Stimulated activated CD8-positive, alpha-beta memory T cell treated with anti-CD3 and anti-CD28 coated beads, Interleukin-15, amount 100 ng/mL, for 1 hour (primary cell): ENCODE measurements around the gene GPT2.
"Not testable (repeated sequence)": the region's sequence is repeated elsewhere in the genome, so short reads cannot be mapped to it uniquely, and the experiment has no call there.

Experiments used
- DNase-seq: peaks from one replicate; pipeline ENCODE4 v3.0.0-alpha.2; 2020; ENCODE audit warnings: low read depth

GPT2 gene

DNA sequence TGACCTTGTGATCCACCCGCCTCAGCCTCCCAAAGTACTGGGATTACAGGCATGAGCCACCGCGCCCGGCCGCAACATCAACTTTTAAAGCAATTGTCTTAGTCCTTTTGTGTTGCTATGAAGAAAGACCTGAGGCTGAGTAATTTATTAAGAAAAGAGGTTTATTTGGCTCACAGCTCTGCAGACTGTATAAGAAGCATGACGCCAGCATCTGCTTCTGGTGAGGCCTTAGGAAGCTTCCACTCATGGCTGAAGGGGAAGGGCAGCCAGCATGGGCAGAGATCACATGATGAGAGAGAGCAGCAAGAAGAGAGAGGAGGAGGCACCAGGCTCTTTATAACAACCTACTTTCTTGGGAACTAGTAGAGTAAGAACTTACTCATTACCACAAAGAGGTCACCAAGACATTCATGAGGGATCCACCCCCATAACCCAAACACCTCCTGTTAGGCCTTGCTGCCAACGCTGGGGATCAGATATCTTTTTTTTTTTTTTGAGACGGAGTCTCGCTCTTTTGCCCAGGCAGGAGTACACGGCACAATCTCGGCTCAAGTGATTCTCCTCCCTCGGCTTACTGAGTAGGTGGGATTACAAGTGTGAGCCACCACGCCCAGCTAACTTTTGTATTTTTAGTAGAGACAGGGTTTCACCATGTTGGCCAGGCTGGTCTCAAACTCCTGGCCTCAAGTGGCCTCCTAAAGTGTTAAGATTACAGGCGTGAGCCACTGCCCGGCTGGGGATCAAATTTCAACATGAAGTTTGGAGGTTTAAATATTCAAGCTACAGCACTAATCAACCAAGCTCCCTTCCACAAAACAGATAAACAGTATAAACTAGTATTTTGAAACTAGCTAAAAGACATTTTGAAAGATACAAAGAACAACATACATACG is 21.4 kb upstream of the GPT2 start:
- no peak for DNase-seq

DNA sequence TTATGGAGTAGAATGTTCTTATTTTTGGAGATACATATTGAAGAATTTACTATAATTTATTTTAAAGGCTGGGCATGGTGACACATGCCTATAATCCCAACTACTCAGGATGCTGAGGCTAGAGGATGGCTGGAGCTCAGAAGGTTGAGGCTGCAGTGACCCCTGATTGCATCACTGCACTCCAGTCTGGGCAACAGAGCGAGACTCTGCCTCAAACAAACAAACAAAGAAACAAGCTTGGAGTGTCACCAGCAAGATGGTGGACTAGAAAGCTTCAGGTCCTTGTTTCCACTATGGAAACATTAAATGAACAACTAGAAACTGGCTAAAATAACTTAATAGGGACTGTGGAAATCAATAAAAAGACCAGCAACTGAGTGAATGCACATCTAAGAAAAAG is 17.9 kb upstream of the GPT2 start:
- DNase-seq, result no peak

DNA sequence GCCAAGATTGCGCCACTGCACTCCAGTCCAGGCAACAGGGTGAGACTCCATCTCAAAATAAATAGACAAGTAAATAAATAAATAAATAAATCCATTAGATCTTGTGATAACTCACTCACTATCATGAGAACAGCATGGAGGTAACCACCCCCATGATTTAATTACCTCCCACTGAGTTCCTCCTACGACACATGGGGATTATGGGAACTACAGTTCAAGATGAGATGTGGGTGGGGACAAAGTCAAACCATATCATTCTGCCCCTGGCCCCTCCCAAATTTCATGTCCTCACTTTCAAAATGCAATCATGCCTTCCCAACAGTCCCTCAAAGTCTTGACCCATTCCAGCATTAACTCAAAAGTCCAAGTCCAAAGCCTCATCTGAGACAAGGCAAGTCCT is 16.7 kb upstream of the GPT2 start:
- DNase-seq, result not testable (repeated sequence)

DNA sequence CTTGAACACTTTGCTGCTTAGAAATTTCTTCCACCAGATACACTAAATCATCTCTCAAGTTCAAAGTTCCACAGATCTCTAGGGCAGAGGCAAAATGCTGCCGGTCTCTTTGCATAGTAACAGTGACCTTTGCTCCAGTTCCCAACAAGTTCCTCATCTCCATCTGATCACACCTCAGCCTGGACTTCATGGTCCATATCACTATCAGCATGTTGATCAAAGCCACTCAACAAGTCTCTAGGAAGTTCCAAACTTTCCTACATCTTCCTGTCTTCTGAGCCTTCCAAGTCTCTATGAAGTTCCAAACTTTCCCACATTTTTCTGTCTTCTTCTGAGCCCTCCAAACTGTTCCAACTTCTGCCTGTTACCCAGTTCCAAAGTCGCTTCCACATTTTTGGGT is 15.3 kb upstream of the GPT2 start:
- not testable (repeated sequence) for DNase-seq

DNA sequence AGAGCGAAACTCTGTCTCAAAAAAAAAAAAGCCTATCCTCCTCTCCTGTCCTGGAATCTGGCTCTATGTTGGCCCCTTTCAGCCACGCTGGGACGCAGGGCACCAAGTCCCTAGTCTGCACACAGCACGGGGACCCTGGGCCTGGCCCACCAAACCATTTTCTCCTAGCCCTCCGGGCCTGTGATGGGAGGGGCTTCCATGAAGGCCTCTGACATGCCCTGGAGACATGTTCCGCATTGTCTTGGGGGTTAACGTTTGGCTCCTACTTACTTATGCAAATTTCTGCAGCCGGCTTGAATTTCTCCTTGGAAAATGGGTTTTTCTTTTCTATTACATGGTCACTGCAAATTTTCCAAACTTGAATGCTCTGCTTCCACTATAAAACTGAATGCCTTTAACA is 12.6 kb upstream of the GPT2 start:
- no peak for DNase-seq

DNA sequence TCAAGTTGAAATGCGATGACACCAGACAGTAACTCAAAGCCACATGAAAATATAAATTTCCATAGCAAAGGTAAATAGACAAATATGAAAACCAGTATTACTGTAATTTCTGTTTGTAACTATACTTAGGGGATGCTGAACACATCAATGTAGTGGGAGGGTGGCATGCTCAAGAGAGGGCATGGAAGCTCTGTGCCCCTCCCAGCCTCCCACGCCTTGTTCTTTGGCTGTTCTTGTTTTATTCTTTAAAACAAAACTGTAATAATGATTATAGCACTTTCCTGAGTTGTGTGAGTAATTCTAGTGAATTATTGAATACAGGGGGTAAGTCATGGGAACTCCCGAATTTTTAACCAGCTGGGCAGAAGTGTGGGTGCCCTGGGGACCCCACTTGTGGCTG is 11.0 kb upstream of the GPT2 start:
- DNase-seq, result no peak

DNA sequence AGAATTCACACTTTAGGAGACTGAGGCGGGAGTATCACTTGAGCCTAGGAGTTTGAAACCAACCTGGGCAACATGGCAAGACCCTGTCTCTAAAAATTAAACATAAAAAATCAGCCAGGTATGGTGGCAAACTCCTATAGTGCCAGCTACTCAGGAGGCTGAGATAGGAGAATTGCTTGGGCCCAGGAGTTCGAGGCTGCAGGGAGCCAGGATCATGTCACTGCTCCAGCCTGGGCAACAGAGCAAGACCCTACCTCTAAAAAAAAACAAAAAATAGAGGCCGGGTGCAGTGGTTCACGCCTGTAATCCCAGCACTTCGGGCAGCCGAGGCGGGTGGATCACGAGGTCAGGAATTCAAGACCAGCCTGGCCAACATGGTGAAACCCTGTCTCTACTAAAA is 8.9 kb upstream of the GPT2 start:
- DNase-seq, result no peak

DNA sequence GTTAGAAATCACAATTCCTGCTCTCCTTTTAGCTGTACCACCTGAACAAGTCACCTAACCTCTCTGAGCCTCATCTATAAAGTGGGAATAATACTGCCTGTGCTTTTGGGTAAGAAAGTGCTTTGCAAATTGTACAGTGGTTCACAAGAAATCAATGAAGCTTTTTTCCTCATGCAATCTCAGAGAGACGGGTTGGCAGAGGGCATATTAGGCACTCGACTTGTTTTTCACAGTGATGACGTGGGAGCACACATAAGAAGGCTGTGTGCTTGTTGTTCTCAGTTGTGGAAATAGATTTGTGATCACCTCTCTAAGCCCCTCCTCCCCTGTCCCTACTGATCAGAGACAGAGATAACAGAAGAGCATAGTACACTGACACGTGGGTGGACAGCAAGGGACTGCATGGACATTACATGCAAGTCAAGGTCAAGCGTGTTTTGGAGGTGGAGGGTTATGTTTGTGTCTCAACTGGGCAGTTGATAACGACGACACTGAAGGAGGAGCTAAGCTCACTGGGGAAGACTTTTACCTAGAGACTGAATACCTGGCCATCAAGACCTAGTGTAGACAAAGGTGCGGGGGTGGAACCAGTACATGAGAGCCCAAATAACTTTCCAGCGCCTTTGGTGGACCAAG is 1.7 kb upstream of the GPT2 start:
- no peak for DNase-seq

DNA sequence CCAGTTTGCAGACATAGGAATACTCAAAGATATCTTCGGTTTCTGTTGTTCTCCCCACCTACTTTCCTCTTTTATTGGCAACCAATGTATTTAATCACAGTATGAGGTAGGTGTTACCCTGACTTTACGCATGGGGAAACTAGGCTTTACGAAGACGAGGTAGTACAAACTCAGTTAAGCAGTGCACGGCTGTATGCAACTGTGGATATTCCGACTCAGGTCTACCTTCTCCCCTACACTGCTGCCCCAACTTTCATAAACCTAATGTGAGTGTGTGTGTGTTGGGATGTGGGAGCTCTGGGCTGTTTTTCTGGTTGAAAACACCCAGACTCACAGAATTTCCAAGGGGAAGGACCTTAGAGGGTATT is 1.2 kb upstream of the GPT2 start:
- no peak for DNase-seq

DNA sequence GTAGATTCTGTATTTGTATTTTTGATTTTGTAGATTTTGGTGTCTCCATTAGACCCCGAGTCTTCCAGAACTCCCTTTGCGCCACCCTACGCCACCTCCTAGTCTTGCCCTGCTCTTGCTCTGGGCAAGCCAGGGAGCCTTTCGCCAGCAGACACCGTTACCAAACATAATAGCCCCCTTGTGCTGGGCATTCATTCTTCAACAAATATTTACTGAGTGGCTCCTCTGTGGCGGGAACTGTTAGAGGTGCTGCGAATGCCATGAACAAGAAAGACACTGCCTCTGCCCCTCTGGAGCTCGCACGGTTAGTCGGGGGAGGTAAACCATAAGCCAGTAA is 841 bp upstream of the GPT2 start:
- no peak for DNase-seq

DNA sequence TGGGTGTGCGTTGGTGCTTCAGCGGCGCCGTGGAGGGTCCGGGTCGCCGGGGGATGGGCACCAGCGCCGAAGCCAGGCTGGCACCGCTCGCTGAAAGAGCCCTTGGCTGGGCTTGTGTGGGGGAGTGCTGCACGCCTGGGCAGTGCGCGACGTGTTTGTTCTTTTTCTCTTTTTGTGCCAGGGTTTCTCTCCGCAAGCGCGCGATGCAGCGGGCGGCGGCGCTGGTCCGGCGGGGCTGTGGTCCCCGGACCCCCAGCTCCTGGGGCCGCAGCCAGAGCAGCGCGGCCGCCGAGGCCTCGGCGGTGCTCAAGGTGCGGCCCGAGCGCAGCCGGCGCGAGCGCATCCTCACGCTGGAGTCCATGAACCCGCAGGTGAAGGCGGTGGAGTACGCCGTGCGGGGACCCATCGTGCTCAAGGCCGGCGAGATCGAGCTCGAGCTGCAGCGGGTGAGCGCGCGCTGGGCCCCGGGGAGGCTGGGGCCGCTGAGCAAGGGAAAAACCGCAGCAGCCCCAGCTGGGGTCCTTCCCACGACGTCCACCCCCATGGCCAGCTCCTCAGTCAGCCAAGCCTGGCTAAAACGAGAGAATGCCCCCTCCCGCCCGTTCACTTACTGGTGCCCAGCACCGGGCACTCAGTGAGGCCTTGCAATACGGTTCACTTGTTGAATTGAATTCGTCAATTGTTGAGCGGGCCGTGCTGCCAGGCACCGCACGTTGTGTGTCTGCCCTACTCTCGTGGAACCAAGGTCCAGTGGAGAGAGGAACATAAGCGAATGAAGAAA is 541 bp downstream of the GPT2 start:
- no peak for DNase-seq

DNA sequence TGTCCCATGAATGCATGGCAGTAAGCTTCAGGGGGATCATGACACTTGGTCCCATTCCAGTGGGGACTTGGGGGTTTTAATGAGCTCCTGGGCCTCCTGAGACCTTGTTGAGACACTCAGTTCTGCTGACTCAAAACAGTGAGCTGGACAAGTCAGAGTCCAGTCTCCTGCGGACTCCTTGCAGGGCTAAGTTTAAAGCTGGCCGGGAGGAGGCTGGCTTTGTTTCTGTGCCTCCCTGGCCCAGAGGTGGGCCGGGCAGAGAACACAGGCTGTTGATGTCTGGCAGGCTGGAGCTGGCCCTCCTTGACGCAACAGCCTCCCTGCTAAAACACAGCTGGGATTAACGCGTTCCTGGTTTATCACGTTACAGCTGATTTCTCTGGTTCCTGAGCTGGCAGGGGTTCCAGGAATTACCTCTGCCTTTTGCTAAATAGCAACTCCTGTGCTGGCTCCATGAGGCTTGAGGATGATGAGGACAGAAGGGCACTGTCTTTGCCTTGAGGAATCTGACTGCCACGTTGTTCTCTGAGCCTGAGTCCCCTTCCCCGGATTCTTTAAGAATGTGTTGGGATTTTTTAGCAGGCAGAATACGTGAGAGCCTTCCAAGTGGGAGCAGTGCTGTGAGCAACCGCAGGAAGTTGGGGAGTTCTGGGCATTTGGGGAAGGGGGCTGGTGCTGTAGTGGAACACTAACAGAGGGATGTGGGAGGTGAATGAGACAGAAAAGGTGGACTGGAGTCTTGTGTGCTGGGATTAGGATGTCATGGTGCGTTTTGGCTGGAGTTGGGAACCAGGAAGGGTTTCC is 2.0 kb downstream of the GPT2 start:
- no peak for DNase-seq

DNA sequence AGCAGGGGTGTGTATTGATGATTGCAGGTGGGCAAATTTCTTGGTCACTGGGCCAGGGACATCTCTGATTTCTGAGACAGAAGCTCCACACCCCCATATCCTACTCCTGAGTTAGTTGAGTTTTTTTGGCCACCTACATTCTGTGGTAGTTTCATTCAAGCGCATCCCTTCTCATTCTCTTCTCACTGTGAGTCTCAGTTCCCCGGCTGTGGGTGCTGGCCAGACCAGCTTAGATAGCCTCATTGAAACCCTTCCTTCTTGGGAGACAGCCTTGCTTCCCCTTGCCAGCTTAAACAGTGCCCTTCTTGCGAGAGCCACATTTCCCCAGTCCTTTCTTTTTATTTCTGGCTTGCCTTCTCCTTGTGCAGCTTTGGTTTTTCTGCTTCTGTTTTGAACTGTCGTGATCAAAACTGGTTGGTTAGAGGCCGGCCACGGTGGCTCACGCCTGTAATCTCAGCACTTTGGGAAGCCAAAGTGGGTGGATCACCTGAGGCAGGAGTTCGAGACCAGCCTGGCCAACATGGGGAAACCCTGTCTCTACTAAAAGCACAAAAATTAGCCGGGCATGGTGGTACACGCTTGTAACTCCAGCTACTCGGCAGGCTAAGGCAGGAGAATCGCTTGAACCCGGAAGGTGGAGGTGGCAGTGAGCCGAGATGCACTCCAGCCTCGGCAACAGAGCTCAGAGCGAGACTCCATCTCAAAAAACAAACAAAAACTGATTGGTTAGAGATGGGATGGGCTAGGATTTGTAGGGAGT is 2.8 kb downstream of the GPT2 start:
- DNase-seq, result no peak

DNA sequence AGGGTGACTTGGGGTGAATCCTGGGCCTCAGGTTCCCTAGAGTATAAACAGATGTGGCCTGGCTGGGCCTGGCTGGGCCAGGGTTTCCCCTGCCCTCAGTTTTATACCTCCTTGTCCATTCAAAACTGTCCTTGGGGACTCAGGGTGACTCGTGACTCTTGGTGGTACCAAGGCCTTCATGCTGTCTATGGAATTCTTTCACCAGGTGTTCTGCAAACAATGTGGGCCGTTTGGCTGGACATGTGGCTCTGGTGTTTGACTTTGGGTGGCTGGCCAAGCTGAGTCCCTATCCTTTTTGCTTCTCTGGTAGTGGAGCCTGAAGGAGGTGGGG is 3.3 kb downstream of the GPT2 start:
- no peak for DNase-seq

DNA sequence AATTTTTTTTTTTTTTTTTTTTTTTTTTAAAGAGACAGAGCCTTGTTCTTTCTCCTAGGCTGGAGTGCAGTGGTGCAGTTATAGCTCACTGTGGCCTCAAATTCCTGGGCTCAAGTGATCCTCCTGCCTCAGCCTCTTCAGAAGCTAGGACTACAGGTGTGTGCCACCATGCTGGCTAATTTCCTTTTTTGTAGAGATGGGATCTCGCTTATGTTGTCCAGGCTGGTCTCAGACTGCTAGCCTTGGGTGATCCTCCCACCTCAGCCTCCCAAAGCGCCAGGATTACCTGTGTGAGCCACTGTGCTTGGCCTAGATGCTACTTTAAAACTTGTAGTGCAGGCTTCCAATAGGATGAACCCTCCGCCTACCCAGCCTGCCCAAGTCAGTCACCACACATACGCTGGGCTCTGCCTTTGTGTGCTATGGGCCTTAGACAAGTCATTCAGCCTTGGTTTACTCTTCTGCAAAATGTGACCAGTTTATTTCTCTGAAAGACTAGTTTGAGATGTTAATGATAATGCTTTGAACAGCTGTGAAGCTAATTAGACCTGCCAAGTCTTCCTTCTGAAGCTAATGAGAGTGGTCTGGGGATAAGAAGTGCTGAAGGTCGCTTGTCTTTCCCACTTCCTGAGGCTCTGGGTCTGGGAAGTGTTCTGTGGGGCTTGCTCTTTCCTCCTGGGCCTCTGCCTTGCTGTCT is 5.2 kb downstream of the GPT2 start:
- no peak for DNase-seq

DNA sequence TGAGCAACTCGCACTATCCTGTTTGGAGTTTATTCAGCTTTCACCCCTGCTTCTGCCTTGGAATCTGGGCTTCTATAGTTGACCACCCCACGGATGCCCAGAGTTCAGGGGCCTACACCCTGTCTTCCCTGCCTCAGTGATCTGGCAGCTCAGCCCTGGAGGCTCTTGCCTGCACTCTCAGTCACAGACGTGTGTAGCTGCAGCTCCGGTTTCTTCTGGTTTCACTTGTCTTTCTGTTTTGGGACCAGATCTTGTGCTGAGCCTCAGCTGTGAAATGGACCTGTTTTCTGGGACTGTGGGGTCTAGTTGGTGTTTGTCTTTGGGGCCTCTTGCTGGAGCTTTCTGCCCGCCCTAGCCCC is 5.8 kb downstream of the GPT2 start:
- no peak for DNase-seq

DNA sequence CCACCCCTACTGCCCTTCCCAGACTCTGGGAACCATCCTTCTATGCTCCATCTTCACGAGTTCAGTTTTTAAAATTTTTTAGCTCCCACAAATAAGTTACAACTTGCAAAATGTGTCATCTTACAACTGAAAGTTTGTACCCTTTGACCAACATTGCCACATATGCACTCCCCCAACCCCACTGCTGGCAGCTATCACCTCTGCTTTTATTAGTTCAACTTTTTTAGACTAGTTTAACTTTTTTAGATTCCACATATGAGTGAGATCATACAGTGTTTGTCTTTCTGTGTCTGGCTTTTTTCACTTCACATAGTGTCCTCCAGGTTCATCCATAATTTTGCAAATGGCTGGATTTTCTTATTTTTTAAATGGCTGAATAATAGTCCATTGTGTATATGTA is 7.7 kb downstream of the GPT2 start:
- no peak for DNase-seq

DNA sequence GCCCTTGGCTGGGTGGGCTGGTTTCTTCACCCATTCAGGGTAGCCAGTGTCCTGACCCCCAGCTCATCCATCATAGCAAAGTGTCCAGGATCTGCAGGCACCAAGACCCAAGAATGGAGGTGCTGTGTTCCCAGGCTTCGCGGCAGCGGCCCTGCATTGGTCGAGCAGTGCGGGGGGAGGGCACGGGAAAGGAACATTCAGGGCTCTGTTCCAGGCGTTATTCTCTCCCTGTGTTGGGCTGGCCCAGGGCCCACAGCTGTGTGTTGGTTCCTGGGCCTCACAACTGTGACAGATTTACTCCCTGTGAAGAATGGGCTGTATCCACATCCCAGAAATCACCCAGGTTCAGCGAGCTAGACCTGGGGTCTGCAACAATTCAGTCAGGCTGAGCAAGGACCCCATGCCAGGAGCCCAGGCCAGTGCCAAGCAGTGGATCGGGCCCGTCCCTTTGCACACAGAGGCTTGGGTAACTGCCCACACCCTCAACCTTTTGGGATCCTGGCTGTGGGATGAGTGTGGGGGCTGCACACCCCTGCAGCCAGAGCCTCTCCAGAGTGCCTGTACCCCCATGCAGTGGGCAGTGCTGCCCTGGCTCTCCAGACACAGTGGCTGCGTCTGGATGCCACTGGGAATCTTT is 10.0 kb downstream of the GPT2 start:
- DNase-seq, result no peak

DNA sequence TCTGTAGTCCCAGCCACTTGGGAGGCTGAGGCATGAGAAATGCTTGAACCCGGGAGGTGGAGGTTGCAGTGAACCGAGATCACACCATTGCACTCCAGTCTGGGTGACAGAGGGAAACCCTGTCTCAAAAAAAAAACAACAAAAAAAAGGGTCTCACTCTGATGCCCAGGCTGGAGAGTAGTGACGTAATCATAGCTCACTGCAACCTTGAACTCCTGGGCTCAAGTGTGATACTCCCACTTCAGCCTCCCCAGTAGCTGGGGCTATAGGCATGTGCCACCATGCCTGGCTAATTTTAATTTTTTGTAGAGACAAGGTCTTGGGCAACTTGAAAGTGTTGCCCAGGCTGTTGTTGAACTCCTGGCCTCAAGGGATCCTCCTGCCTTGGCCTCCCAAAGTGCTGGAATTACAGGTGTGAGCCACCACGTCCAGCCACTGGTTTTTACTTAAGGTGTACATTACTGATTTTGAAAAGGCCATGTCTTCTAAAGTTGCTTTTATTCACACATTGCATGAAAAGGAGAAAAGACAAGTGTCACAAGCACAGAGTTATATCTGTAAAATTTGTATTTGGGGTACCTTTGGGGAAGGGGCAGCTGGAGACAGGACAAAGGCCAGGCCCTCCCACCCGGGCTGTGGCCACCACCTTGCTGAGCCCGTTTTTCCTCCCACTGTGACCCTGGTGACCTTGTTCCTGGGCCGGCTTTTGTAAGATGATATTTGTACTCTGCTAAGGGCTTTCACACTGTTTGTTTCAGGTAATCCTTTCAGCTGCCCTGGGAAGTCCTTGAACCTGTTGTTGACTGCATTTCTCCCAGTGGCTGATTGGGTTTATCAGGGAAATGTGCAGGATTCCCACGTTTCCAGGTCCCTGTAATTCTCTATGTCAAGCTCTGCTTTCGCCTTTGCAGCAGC is 11.5 kb downstream of the GPT2 start:
- DNase-seq, result no peak
